ENCODE measurements around the gene ZKSCAN1.
"Not testable (repeated sequence)": the region's sequence is repeated elsewhere in the genome, so short reads cannot be mapped to it uniquely, and the experiment has no call there.

ZKSCAN1 gene

GRCh38 chr7:100015232-100016214 is at the start of gene ZKSCAN1:
Gene ZKSCAN1, plus strand, starts transcription at chr7:100015596. Its CDS starts 7,911 bp downstream, at chr7:100023507.
- DNase-seq (ENCODE audit: low read depth, low spot score), result peak; percentile 92

GRCh38 chr7:99969298-99969697 is 46.1 kb upstream of the ZKSCAN1 start:
- no peak for DNase-seq (ENCODE audit: low read depth, low spot score)

GRCh38 chr7:99969813-99970212 is 45.6 kb upstream of the ZKSCAN1 start:
- DNase-seq (ENCODE audit: low read depth, low spot score), result not testable (repeated sequence)

GRCh38 chr7:99971242-99971641 is 44.2 kb upstream of the ZKSCAN1 start:
- no peak for DNase-seq (ENCODE audit: low read depth, low spot score)

GRCh38 chr7:99973817-99974216 is 41.6 kb upstream of the ZKSCAN1 start:
- not testable (repeated sequence) for DNase-seq (ENCODE audit: low read depth, low spot score)

- DNase-seq (ENCODE audit: low read depth, low spot score), result no peak
Measured at GRCh38 chr7:99974681-99975080, 40.7 kb upstream of the ZKSCAN1 start.

- no peak for DNase-seq (ENCODE audit: low read depth, low spot score)
Measured at GRCh38 chr7:99975782-99976521, 39.4 kb upstream of the ZKSCAN1 start, which contains the start of gene AZGP1. Gene AZGP1, minus strand, starts transcription at chr7:99976031. Its CDS starts 11 bp downstream, at chr7:99976020.

GRCh38 chr7:99976626-99977025 is 38.8 kb upstream of the ZKSCAN1 start:
- DNase-seq (ENCODE audit: low read depth, low spot score), result no peak

- peak; percentile 67 for DNase-seq (ENCODE audit: low read depth, low spot score)
Measured at GRCh38 chr7:99979814-99980225, 35.6 kb upstream of the ZKSCAN1 start.

GRCh38 chr7:99980448-99980872 is 34.9 kb upstream of the ZKSCAN1 start:
- not testable (repeated sequence) for DNase-seq (ENCODE audit: low read depth, low spot score)

GRCh38 chr7:99981066-99981465 is 34.3 kb upstream of the ZKSCAN1 start:
- not testable (repeated sequence) for DNase-seq (ENCODE audit: low read depth, low spot score)

- DNase-seq (ENCODE audit: low read depth, low spot score), result no peak
Measured at GRCh38 chr7:99984593-99984992, 30.8 kb upstream of the ZKSCAN1 start.

- DNase-seq (ENCODE audit: low read depth, low spot score), result not testable (repeated sequence)
Measured at GRCh38 chr7:99987306-99987705, 28.1 kb upstream of the ZKSCAN1 start.

GRCh38 chr7:99987846-99988245 is 27.6 kb upstream of the ZKSCAN1 start:
- DNase-seq (ENCODE audit: low read depth, low spot score), result no peak

GRCh38 chr7:99990460-99990852 is 24.9 kb upstream of the ZKSCAN1 start:
- DNase-seq (ENCODE audit: low read depth, low spot score), result no peak

- not testable (repeated sequence) for DNase-seq (ENCODE audit: low read depth, low spot score)
Measured at GRCh38 chr7:99991543-99991942, 23.9 kb upstream of the ZKSCAN1 start.

GRCh38 chr7:99992330-99993038 is 22.9 kb upstream of the ZKSCAN1 start:
- no peak for DNase-seq (ENCODE audit: low read depth, low spot score)

- no peak for DNase-seq (ENCODE audit: low read depth, low spot score)
Measured at GRCh38 chr7:99994819-99995218, 20.6 kb upstream of the ZKSCAN1 start.

GRCh38 chr7:99996755-99997544 is 18.4 kb upstream of the ZKSCAN1 start:
- DNase-seq (ENCODE audit: low read depth, low spot score), result no peak

- peak; percentile 81 for DNase-seq (ENCODE audit: low read depth, low spot score)
Measured at GRCh38 chr7:99997545-99998137, 17.8 kb upstream of the ZKSCAN1 start.
